ENCODE measurements around the gene SWAP70.
"Not testable (repeated sequence)": the region's sequence is repeated elsewhere in the genome, so short reads cannot be mapped to it uniquely, and the experiment has no call there.

Gene SWAP70

GRCh38 chr11:9691865-9692264 lies 28.0 kb downstream of the SWAP70 start:
- no peak for DNase-seq

GRCh38 chr11:9692691-9693090 lies 28.8 kb downstream of the SWAP70 start:
- no peak for DNase-seq

DNA sequence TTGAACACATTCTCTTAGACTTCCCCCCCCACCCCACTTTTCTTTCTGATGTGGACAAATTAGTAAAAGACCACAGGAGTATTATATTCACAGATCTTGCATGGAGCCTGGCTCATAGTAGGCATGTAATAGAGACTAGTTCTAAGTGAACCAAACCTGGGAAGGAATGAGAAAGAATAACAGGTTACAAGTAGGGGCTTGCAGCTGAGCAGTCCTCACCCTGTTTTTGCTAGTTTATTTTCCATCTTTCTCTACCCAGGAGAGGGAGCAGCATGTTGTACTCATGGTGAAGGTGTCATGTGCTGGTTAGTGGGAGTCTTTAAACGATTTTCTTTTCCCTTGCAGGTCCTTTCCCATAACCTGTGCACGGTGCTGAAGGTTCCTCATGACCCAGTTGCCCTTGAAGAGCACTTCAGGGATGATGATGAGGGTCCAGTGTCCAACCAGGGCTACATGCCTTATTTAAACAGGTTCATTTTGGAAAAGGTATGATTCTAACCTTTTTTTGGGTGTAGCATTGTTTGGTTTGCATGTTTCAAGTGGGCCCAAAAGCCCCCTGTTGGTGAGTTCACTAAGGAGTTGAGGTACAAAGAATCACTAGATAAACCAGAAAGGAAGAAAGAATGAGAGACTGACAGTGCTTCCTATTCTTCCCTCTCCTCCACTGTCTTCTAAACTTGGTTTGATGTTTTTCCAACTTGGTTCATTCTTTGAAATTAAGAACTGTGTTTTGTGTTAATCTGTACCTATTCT lies 30.1 kb downstream of the SWAP70 start:
- no peak for DNase-seq

GRCh38 chr11:9695228-9695627 lies 31.4 kb downstream of the SWAP70 start:
- not testable (repeated sequence) for DNase-seq

DNA sequence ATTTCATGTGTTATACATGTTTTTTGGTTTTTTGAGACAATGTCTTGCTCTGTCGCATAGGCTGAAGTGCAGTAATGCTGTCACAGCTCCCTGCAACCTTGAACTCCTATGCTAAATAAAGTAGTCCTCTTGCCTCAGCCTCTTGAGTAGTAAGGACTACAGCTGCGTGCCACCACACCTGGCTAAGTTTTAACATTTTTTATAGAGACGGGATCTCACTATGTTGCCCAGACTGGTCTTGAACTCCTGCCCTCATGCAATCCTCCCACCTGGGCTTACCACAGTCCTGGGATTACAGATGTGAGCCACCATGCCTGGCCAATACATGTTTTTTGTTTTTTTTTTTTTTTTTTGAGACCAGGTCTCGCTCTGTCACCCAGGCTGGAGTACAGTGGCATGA lies 33.9 kb downstream of the SWAP70 start:
- no peak for DNase-seq

DNA sequence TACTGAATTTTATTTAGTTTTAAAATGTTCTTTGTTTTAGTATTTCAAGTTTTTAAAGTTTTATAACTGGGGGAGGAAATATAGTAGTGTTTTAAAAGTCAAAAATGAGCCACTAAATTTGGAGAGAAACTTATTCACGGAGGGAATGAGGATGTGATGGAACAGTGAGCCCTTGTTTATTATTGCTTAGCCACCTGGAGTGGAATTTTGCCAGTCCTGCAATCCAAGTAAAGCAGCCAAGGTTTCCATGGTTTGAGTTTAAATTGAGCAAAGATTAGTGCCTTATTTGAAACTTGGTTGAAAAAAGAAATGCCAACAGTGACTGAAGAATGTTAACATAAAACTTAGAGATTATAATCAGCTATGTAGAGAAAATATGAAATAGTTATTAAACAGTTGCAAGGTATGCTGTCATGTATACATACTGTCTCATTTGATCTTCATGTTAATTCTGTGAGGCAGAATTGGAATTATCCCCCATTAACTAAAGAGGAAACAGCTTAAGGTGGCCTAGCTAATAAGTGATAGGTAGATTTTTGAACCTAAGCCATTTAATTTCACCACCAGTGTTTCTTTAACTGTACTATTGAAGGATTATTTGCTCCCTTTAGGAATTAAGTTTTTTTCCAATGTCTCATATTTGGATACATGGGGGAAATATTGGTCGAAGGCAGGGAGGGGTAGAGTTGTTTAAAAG lies 36.4 kb downstream of the SWAP70 start:
- DNase-seq: no peak

GRCh38 chr11:9701799-9702198 lies 37.9 kb downstream of the SWAP70 start:
- no peak for DNase-seq

- no peak for DNase-seq
Observed at GRCh38 chr11:9703280-9703679, 39.4 kb downstream of the SWAP70 start.

GRCh38 chr11:9704037-9704436 lies 40.2 kb downstream of the SWAP70 start:
- no peak for DNase-seq

- no peak for DNase-seq
Observed at GRCh38 chr11:9704620-9705019, 40.7 kb downstream of the SWAP70 start.

DNA sequence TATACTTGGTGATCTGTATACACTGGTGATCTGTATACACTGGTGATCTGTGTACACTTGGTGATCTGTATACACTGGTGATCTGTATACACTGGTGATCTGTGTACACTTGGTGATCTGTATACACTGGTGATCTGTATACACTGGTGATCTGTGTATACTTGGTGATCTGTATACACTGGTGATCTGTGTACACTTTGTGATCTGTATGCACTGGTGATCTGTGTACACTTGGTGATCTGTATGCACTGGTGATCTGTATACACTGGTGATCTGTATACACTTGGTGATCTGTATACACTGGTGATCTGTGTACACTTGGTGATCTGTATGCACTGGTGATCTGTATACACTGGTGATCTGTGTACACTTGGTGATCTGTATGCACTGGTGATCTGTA lies 41.5 kb downstream of the SWAP70 start:
- DNase-seq: not testable (repeated sequence)

DNA sequence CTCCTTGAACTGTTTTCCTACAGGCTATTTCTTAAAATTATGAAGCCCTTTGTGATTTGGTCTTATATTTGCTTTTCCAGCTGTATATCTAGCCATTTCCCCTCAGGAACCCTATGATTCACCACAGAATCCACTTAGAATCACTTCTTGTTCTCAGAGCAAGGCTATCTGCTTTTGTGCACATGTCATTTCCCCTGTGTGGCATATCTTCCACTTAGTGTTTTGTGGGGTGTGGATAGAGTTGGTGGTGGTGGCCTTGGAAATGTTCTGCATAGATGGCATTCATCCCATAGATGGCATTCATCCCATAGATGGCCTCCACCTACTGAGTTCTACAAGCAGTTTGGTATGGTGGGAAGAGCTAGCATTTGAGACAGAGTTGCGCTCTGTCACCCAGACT lies 44.7 kb downstream of the SWAP70 start:
- DNase-seq: no peak

GRCh38 chr11:9710223-9710622 lies 46.3 kb downstream of the SWAP70 start:
- no peak for DNase-seq

GRCh38 chr11:9710852-9711251 lies 47.0 kb downstream of the SWAP70 start:
- no peak for DNase-seq

DNA sequence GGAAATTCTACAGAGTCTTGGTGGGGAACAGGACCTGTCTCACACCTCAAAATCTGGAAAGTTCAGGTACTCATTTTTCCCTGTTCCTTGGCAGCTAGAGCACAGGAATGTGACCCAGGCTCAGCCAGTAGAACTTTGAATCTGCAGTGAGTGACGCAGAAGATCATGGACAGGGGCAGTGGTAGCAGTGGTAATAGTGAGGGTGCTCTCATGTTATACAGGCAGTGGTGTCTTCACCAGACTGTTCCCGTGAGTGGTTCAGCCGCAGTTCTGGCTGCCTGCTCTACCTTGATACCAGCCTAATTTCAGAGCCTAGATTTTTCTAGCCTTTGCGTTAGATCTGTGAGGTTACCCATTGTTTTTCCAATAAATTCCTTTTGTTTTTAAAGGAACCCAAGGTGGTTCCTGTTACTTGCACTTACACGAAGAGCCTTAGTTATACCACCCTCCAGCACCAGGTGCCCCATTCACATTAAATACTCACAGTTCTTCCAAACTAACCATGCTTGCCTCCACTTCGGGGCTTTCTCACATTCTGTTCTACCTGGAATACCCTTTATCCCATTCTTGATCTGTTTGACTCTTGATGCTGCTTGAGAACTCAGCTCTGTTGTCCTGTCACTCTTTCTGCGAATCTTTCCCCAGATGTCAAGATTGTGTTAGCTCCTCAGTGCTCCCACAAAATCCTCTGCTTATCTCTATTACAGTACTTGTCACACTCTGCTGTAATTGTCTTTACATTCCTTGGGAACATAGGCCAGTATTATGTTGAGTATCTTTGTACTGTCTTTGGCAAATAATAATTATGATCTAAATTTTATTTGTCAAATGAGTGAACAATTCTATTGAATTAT lies 47.8 kb downstream of the SWAP70 start:
- DNase-seq: no peak

- DNase-seq: no peak
Observed at GRCh38 chr11:9714272-9714940, 50.5 kb downstream of the SWAP70 start.

GRCh38 chr11:9716275-9717039 lies 52.6 kb downstream of the SWAP70 start:
- DNase-seq: no peak

GRCh38 chr11:9717040-9717357 lies 53.1 kb downstream of the SWAP70 start:
- no peak for DNase-seq

GRCh38 chr11:9717719-9718118 lies 53.8 kb downstream of the SWAP70 start:
- DNase-seq: no peak

DNA sequence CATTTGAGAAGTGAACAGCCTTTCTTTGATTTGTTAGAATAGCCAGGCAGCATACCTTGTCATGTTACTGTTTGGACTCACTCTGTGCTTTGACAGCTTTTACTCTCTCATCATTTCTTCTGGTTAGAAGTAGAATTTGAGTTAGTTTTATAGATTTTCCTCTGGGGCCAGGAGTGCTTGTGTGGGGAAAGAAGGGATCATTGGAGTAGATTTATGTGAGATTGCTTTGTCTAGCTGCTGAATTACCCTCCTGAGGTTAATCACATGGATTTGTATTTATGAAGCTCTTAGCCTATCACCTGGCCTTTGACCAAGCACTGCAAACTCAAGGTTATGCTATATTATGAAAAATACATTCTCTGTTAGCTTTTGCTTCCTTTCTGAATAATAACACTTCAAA lies 54.3 kb downstream of the SWAP70 start:
- DNase-seq: no peak

DNA sequence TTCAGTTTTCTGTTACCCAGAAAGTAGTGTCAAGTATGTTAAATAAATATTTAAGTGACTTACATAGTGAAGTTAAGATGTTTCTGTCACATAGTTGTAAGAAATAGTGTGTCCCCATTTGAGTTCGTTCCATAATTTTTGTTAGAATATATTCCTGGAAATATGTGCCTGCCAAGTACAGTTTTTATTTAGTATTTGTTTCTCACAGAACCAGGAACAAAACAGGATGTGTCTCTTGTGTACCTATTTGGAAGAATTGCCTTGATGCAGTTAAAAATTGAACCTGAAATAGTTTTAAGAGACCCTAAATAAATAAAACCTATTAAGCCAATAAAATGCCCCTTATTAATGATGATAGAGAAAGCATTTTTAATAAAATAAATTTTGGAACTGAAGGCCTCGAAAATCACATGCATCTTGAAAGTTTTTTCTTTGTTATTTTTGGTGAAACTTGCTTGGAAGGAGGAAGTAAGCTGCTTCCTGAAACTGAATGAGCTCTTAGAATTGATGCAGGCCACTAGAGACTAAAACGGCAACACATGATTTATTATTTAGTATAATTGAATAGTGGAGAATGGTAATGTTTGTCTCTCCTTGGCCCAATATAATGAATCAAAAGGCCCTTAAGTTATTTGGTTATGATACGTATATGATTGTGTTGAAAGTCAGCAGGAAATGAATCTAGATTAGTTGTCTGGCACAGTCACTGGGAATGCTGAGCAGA lies 55.9 kb downstream of the SWAP70 start:
- DNase-seq: no peak
